GM10266 (cell line): ENCODE data around the gene ADGRG1.

Experiments used
- DNase-seq: peaks from one replicate; pipeline ENCODE4 v3.0.0; 2012; ENCODE audit errors: extremely low spot score
- CTCF ChIP-seq: IDR thresholded peaks from 2 replicates; pipeline ENCODE4 v1.5.1; 2012; ENCODE audit warnings: mild to moderate bottlenecking, low read depth; ENCODE audit not compliant: control insufficient read depth, insufficient read depth; ENCODE audit errors: missing control alignments

The ADGRG1 gene

GRCh38 chr16:57698812-57699405 lies 70.5 kb downstream of the ADGRG1 start:
- no peak for DNase-seq
- no peak for TF ChIP-seq CTCF

GRCh38 chr16:57699481-57699880 lies 71.1 kb downstream of the ADGRG1 start:
- no peak for TF ChIP-seq CTCF
- no peak for DNase-seq

- no peak for DNase-seq
- TF ChIP-seq CTCF: no peak
Observed at GRCh38 chr16:57699899-57700298, 71.5 kb downstream of the ADGRG1 start.

GRCh38 chr16:57700781-57701551 lies 72.5 kb downstream of the ADGRG1 start:
- no peak for DNase-seq
- no peak for TF ChIP-seq CTCF

GRCh38 chr16:57701759-57702371 lies 73.4 kb downstream of the ADGRG1 start:
- DNase-seq: no peak
- no peak for TF ChIP-seq CTCF

GRCh38 chr16:57703416-57704010 lies 75.1 kb downstream of the ADGRG1 start:
- TF ChIP-seq CTCF: no peak
- DNase-seq: no peak
